ACHN (cell line): ENCODE data around the gene TAS2R19.
"Not testable (repeated sequence)": the region's sequence is repeated elsewhere in the genome, so short reads cannot be mapped to it uniquely, and the experiment has no call there.

Experiments used
- DNase-seq: peaks from one replicate; pipeline ENCODE4 v3.0.0-alpha.2; 2015
- in situ Hi-C: cut with HindIII; loops from 2 replicates; pipeline ENCODE4 v1.10.0; 2017; ENCODE audit warnings: low sequenced_read_pairs, low pct_ligation_motif_present, low pct_unique_long_range_greater_than_20kb

TAS2R19 gene

GRCh38 chr12:11022520-11022919 lies at the start of gene TAS2R19:
Gene TAS2R19 (minus strand): TSS chr12:11022620. CDS start chr12:11022571, 49 bp downstream.
- no peak for DNase-seq
- in situ Hi-C loops: no loop called here

GRCh38 chr12:11071414-11071813 lies 49.0 kb upstream of the TAS2R19 start:
- in situ Hi-C loops: no loop called here
- no peak for DNase-seq

- no peak for DNase-seq
- in situ Hi-C loops: no loop called here
These were observed 48.6 kb upstream of the TAS2R19 start for GRCh38 chr12:11070999-11071398.

- DNase-seq: no peak
- in situ Hi-C loops: no loop called here
These were observed 47.5 kb upstream of the TAS2R19 start for GRCh38 chr12:11069854-11070365.

- in situ Hi-C loops: no loop called here
- DNase-seq: no peak
These were observed 45.1 kb upstream of the TAS2R19 start for GRCh38 chr12:11067514-11067913.

- in situ Hi-C loops, DNase-seq: not testable (repeated sequence)
These were observed 39.8 kb upstream of the TAS2R19 start, which contains the start of gene TAS2R46 for GRCh38 chr12:11062194-11062593. Gene TAS2R46 (minus strand): TSS chr12:11062294. CDS start chr12:11062294, 0 bp downstream.

GRCh38 chr12:11059784-11060183 lies 37.4 kb upstream of the TAS2R19 start:
- no peak for DNase-seq
- in situ Hi-C loops: no loop called here

GRCh38 chr12:11059041-11059440 lies 36.6 kb upstream of the TAS2R19 start:
- DNase-seq: no peak
- in situ Hi-C loops: no loop called here

GRCh38 chr12:11055306-11055705 lies 32.9 kb upstream of the TAS2R19 start:
- DNase-seq: no peak
- in situ Hi-C loops: no loop called here

GRCh38 chr12:11049806-11050531 lies 27.5 kb upstream of the TAS2R19 start:
- DNase-seq, in situ Hi-C loops: not testable (repeated sequence)

- in situ Hi-C loops, DNase-seq: not testable (repeated sequence)
These were observed 18.9 kb upstream of the TAS2R19 start for GRCh38 chr12:11041366-11041765.

- DNase-seq: no peak
- in situ Hi-C loops: no loop called here
These were observed 17.7 kb upstream of the TAS2R19 start for GRCh38 chr12:11040162-11040561.

GRCh38 chr12:11039171-11039570 lies 16.8 kb upstream of the TAS2R19 start:
- no peak for DNase-seq
- in situ Hi-C loops: no loop called here

GRCh38 chr12:11033959-11034358 lies 11.5 kb upstream of the TAS2R19 start:
- in situ Hi-C loops, DNase-seq: not testable (repeated sequence)

- in situ Hi-C loops: no loop called here
- no peak for DNase-seq
These were observed 8.9 kb upstream of the TAS2R19 start, which contains the start of gene TAS2R31 for GRCh38 chr12:11031307-11031706. Gene TAS2R31 (minus strand): TSS chr12:11031407. CDS start chr12:11031335, 72 bp downstream.

GRCh38 chr12:11026118-11026517 lies 3.7 kb upstream of the TAS2R19 start:
- in situ Hi-C loops: no loop called here
- DNase-seq: peak; percentile 15

GRCh38 chr12:11023387-11023786 lies 967 bp upstream of the TAS2R19 start:
- in situ Hi-C loops: no loop called here
- no peak for DNase-seq

GRCh38 chr12:11016937-11017336 lies 5.5 kb downstream of the TAS2R19 start:
- in situ Hi-C loops: no loop called here
- DNase-seq: no peak

- in situ Hi-C loops: no loop called here
These were observed 6.5 kb downstream of the TAS2R19 start for GRCh38 chr12:11015775-11016430.

GRCh38 chr12:11014234-11014633 lies 8.2 kb downstream of the TAS2R19 start:
- no peak for DNase-seq
- in situ Hi-C loops: no loop called here

More at GRCh38 chr12:11015775-11016430, 6.5 kb downstream of the TAS2R19 start:
- DNase-seq: no peak
